OCI-LY7 (cell line): ENCODE data around the gene SCARB1.

Experiments
- EZH2phosphoT487 ChIP-seq: fragments of 200-600 bp; sonication (generic); IDR thresholded peaks from 2 replicates; pipeline ENCODE4 v1.6.1; 2018; ENCODE audit warnings: low read depth, borderline replicate concordance, mild to moderate bottlenecking, mixed run types, antibody characterized with exemption, low read length, moderate library complexity, mixed read lengths
- TF ChIP-seq, protein P1 (sequence below): fragments of 200-600 bp; sonication (generic); conservative IDR thresholded peaks from 2 replicates; pipeline ENCODE4 v1.5.1; 2014; ENCODE audit warnings: mild to moderate bottlenecking, antibody characterized with exemption, low read length, moderate library complexity, mixed read lengths

- TF ChIP-seq, protein P1, sequence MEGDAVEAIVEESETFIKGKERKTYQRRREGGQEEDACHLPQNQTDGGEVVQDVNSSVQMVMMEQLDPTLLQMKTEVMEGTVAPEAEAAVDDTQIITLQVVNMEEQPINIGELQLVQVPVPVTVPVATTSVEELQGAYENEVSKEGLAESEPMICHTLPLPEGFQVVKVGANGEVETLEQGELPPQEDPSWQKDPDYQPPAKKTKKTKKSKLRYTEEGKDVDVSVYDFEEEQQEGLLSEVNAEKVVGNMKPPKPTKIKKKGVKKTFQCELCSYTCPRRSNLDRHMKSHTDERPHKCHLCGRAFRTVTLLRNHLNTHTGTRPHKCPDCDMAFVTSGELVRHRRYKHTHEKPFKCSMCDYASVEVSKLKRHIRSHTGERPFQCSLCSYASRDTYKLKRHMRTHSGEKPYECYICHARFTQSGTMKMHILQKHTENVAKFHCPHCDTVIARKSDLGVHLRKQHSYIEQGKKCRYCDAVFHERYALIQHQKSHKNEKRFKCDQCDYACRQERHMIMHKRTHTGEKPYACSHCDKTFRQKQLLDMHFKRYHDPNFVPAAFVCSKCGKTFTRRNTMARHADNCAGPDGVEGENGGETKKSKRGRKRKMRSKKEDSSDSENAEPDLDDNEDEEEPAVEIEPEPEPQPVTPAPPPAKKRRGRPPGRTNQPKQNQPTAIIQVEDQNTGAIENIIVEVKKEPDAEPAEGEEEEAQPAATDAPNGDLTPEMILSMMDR = no peak
- no peak for TF ChIP-seq EZH2phosphoT487
These were observed 81.5 kb downstream of the SCARB1 start for GRCh38 chr12:124782132-124782531.
